H9 (cell line): Measurements from ENCODE around the gene STAT1. TPM values are rescaled to one million over a fixed set of nuclear protein-coding genes. Genes with fewer than 3 reads are reported as not detected.

Source experiments
- DNase-seq: peaks from one replicate; pipeline ENCODE4 v3.0.0-alpha.2; 2017
- H2AFZ ChIP-seq: one replicate; pipeline ENCODE4 v1.6.1; 2013; ENCODE audit warnings: mild to moderate bottlenecking, low read length, control low read depth, moderate library complexity
- H2AK5ac ChIP-seq: 2 replicates; pipeline ENCODE4 v1.6.1; 2013; ENCODE audit warnings: low read length, control low read depth, mixed read lengths; ENCODE audit not compliant: insufficient read length
- H2BK120ac ChIP-seq: one replicate; pipeline ENCODE4 v1.6.1; 2013; ENCODE audit warnings: low read depth, mild to moderate bottlenecking, low read length, control low read depth, inconsistent platforms; ENCODE audit not compliant: poor library complexity, severe bottlenecking
- H2BK12ac ChIP-seq: 2 replicates; pipeline ENCODE4 v1.6.1; 2013; ENCODE audit warnings: low read length, control low read depth, mixed read lengths, low read depth; ENCODE audit not compliant: insufficient read length
- H2BK15ac ChIP-seq: 2 replicates; pipeline ENCODE4 v1.6.1; 2013; ENCODE audit warnings: low read depth, low read length, control low read depth
- H2BK20ac ChIP-seq: one replicate; pipeline ENCODE4 v1.6.1; 2013; ENCODE audit warnings: low read depth, mild to moderate bottlenecking, low read length, control low read depth, inconsistent platforms; ENCODE audit not compliant: poor library complexity, severe bottlenecking
- H2BK5ac ChIP-seq: 2 replicates; pipeline ENCODE4 v1.6.1; 2013; ENCODE audit warnings: low read length, control low read depth, mixed read lengths; ENCODE audit not compliant: insufficient read length
- H3K14ac ChIP-seq: 2 replicates; pipeline ENCODE4 v1.6.1; 2013; ENCODE audit warnings: low read length, control low read depth; ENCODE audit not compliant: insufficient read depth
- H3K18ac ChIP-seq: 2 replicates; pipeline ENCODE4 v1.6.1; 2013; ENCODE audit warnings: low read depth, mild to moderate bottlenecking, mixed read lengths, low read length, control low read depth; ENCODE audit not compliant: insufficient read length
- H3K23ac ChIP-seq: 2 replicates; pipeline ENCODE4 v1.6.1; 2013; ENCODE audit warnings: low read length, control low read depth, mixed read lengths, low read depth; ENCODE audit not compliant: insufficient read length
- H3K23me2 ChIP-seq: 2 replicates; pipeline ENCODE4 v1.6.1; 2013; ENCODE audit warnings: low read depth, mild to moderate bottlenecking, mixed read lengths, low read length, control low read depth; ENCODE audit not compliant: insufficient read length, poor library complexity, severe bottlenecking
- H3K27ac ChIP-seq: 2 replicates; pipeline ENCODE4 v1.5.1; 2013; ENCODE audit warnings: low read length, control low read depth, mixed read lengths, low read depth; ENCODE audit not compliant: insufficient read length
- H3K27me3 ChIP-seq: 2 replicates; pipeline ENCODE4 v1.6.1; 2013; ENCODE audit warnings: low read length, control low read depth, inconsistent platforms; ENCODE audit not compliant: insufficient read depth
- H3K4ac ChIP-seq: 2 replicates; pipeline ENCODE4 v1.6.1; 2013; ENCODE audit warnings: low read depth, mild to moderate bottlenecking, control low read depth, inconsistent platforms, low read length, moderate library complexity
- H3K4me1 ChIP-seq: 2 replicates; pipeline ENCODE4 v1.6.1; 2013; ENCODE audit warnings: low read length, control low read depth, inconsistent platforms; ENCODE audit not compliant: insufficient read depth
- H3K4me2 ChIP-seq: 2 replicates; pipeline ENCODE4 v1.6.1; 2013; ENCODE audit warnings: low read length, control low read depth, mixed read lengths; ENCODE audit not compliant: insufficient read length, insufficient read depth
- H3K56ac ChIP-seq: 2 replicates; pipeline ENCODE4 v1.6.1; 2013; ENCODE audit warnings: low read depth, mild to moderate bottlenecking, mixed read lengths, low read length, control low read depth; ENCODE audit not compliant: insufficient read length
- H3K79me1 ChIP-seq: 2 replicates; pipeline ENCODE4 v1.6.1; 2013; ENCODE audit warnings: low read depth, mild to moderate bottlenecking, moderate library complexity, low read length, control low read depth, inconsistent platforms; ENCODE audit not compliant: insufficient read depth, poor library complexity, severe bottlenecking
- H3K79me2 ChIP-seq: 2 replicates; pipeline ENCODE4 v1.6.1; 2013; ENCODE audit warnings: low read length, control low read depth, inconsistent platforms; ENCODE audit not compliant: insufficient read depth
- H3K9ac ChIP-seq: 2 replicates; pipeline ENCODE4 v1.6.1; 2013; ENCODE audit warnings: low read length, control low read depth, mixed read lengths; ENCODE audit not compliant: insufficient read length; ENCODE audit errors: extremely low read depth
- H3K9me3 ChIP-seq: one replicate; pipeline ENCODE4 v1.6.1; 2013; ENCODE audit warnings: low read depth, low read length, inconsistent platforms; ENCODE audit not compliant: control insufficient read depth
- H3T11ph ChIP-seq: one replicate; pipeline ENCODE4 v1.6.1; 2013; ENCODE audit warnings: mild to moderate bottlenecking, low read length, control low read depth, inconsistent platforms
- H4K20me1 ChIP-seq: one replicate; pipeline ENCODE4 v1.6.1; 2013; ENCODE audit not compliant: control insufficient read depth, insufficient read length, insufficient read depth
- H4K5ac ChIP-seq: 2 replicates; pipeline ENCODE4 v1.6.1; 2013; ENCODE audit warnings: low read depth, mild to moderate bottlenecking, mixed read lengths, low read length, control low read depth; ENCODE audit not compliant: insufficient read length
- H4K8ac ChIP-seq: replicated peaks from 2 replicates; pipeline ENCODE4 v1.6.1; 2013; ENCODE audit warnings: low read length, control low read depth, mixed read lengths, low read depth; ENCODE audit not compliant: insufficient read length
- H4K91ac ChIP-seq: 2 replicates; pipeline ENCODE4 v1.6.1; 2013; ENCODE audit warnings: low read depth, mild to moderate bottlenecking, moderate library complexity, mixed read lengths, low read length, control low read depth; ENCODE audit not compliant: insufficient read length
- H3K27ac Mint-ChIP-seq, 3 experiments: 2 replicates in 2 of 3; 3 replicates in 1 of 3; pipeline ENCODE4 v1.8.0; 2020 to 2021; ENCODE audit warnings: mixed read lengths in 3 of 3, mild to moderate bottlenecking in 1 of 3, moderate library complexity in 1 of 3
- H3K27me3 Mint-ChIP-seq: 2 replicates; pipeline ENCODE4 v1.8.0; 2021; ENCODE audit warnings: low read depth, mild to moderate bottlenecking, moderate library complexity, mixed read lengths
- H3K36me3 Mint-ChIP-seq, 3 experiments: 2 replicates in 2 of 3; 3 replicates in 1 of 3; pipeline ENCODE4 v1.8.0; 2020 to 2021; ENCODE audit warnings: low read depth in 3 of 3, mixed read lengths in 3 of 3; ENCODE audit not compliant: insufficient read depth in 1 of 3
- H3K4me1 Mint-ChIP-seq, 2 experiments: 2 replicates each; pipeline ENCODE4 v1.8.0; 2020; ENCODE audit warnings: mixed read lengths in 2 of 2
- H3K4me3 Mint-ChIP-seq, 2 experiments: 2 replicates in 1 of 2; 3 replicates in 1 of 2; pipeline ENCODE4 v1.8.0; 2020 to 2021; ENCODE audit warnings: mild to moderate bottlenecking in 2 of 2, mixed read lengths in 2 of 2, moderate library complexity in 1 of 2
- H3K9me3 Mint-ChIP-seq, 2 experiments: 2 replicates in 1 of 2; 3 replicates in 1 of 2; pipeline ENCODE4 v1.8.0; 2020; ENCODE audit warnings: mild to moderate bottlenecking in 2 of 2, mixed read lengths in 2 of 2, moderate library complexity in 1 of 2
- CTCF ChIP-seq: fragments of 200-600 bp; sonication (generic); conservative IDR thresholded peaks from 3 replicates; pipeline ENCODE4 v1.8.0; 2021; ENCODE audit warnings: antibody characterized with exemption, mild to moderate bottlenecking
- WGBS: extraction: QIAGEN DNeasy Blood & Tissue Kit; methylation state at CpG from one replicate; pipeline ENCODE4 v1.1.7; 2013; ENCODE audit warnings: missing lambda C conversion rate, low lambda C conversion rate, mixed read lengths; ENCODE audit not compliant: insufficient read length; ENCODE audit errors: extremely low coverage; 5-methylcytosine and 5-hydroxymethylcytosine counted together
- total RNA-seq: library from RNA; stranded (reverse); gene quantifications from 2 replicates; pipeline ENCODE4 v1.2.1, GENCODE V29; 2021

STAT1 gene
- total RNA-seq, 1 experiment from 2014 or later: 48.1 TPM

DNA sequence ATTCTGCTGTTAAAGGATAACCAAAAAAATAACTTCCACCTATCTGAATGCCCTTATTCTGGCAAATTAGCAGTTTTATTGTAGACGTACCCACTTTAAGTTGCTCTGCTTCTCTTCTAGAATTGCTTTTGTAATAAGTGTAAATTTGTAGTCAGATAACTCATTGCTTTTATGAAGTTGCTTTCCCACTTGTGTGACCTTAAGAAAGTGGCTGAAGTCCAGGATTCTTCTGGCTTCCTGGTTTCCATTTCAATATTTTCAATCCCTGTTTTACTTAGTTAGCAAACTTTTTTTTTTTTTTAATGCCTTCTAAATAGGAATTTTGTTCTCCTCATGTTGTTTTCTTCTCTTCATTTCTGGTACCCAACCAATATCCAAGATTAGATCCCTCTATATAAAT, 73.5 kb downstream of the STAT1 start:
- Histone ChIP-seq H2BK5ac (no peak overlapping the region), H2AFZ (no peak overlapping the region), H4K5ac (no peak overlapping the region), H3K18ac (no peak overlapping the region), H3K79me1 (no peaks in the 10 kb centered on the region), H3K23ac (no peak overlapping the region), H3T11ph (no peak overlapping the region), H4K20me1 (no peaks in the 10 kb centered on the region), H2BK120ac (no peak overlapping the region), H3K27ac (no peak overlapping the region), H3K56ac (no peak overlapping the region), H3K4ac (no peak overlapping the region), H2AK5ac (no peak overlapping the region), H3K4me1 (no peaks in the 10 kb centered on the region), H3K4me2 (no peak overlapping the region), H3K79me2 (no peaks in the 10 kb centered on the region), H3K9me3 (no peaks in the 10 kb centered on the region), H3K14ac (no peak overlapping the region), H2BK20ac (no peak overlapping the region), H2BK15ac (no peak overlapping the region), H4K8ac (no peak overlapping the region), H3K23me2 (no peaks in the 10 kb centered on the region), H2BK12ac (no peak overlapping the region), H3K27me3 (no peaks in the 10 kb centered on the region), H3K9ac (no peak overlapping the region), H4K91ac (no peak overlapping the region)
- H3K36me3 Mint-ChIP-seq: peaks cover 0 to 4% (median 0%) of the 10 kb centered on the region in 3 experiments; a peak in 1 of 7 replicates
- no peak for TF ChIP-seq CTCF
- no peak overlapping the region; a peak in 1 of 7 replicates for H3K27ac Mint-ChIP-seq
- DNase-seq: no peak
- no CpG with 5 or more reads among the region's 1 CpG for WGBS
- peaks cover 8 to 27% of the 10 kb centered on the region in 2 experiments for H3K4me1 Mint-ChIP-seq
- H3K27me3 Mint-ChIP-seq: no peaks in the 10 kb centered on the region
- H3K4me3 Mint-ChIP-seq: no peak overlapping the region
- H3K9me3 Mint-ChIP-seq: no peaks in the 10 kb centered on the region
